Fibroblast of gingiva (primary cell): Measurements from ENCODE around the gene PIGS.
"Not testable (repeated sequence)": the region's sequence is repeated elsewhere in the genome, so short reads cannot be mapped to it uniquely, and the experiment has no call there.

Experiments
- DNase-seq: peaks from one replicate; pipeline ENCODE4 v3.0.0-alpha.2; 2011; ENCODE audit warnings: low read depth

Gene PIGS

GRCh38 chr17:28578246-28579195 is 7.2 kb upstream of the PIGS start:
- no peak for DNase-seq

- no peak for DNase-seq
These were observed 6.1 kb upstream of the PIGS start for GRCh38 chr17:28577466-28577824.

GRCh38 chr17:28576758-28577465 is 5.6 kb upstream of the PIGS start, which contains the start of gene ALDOC:
ALDOC (minus strand) TSS chr17:28576895; CDS start chr17:28575532, 1,363 bp downstream.
- DNase-seq: peak; percentile 91

GRCh38 chr17:28576016-28576415 is 4.7 kb upstream of the PIGS start:
- DNase-seq: not testable (repeated sequence)

- no peak for DNase-seq
These were observed 3.9 kb upstream of the PIGS start for GRCh38 chr17:28575126-28575795.

GRCh38 chr17:28574526-28574925 is 3.2 kb upstream of the PIGS start:
- DNase-seq: no peak

GRCh38 chr17:28573966-28574480 is 2.7 kb upstream of the PIGS start:
- DNase-seq: no peak

- DNase-seq: no peak
These were observed 2.2 kb upstream of the PIGS start for GRCh38 chr17:28573521-28573920.

GRCh38 chr17:28573040-28573380 is 1.7 kb upstream of the PIGS start:
- no peak for DNase-seq

GRCh38 chr17:28572259-28573039 is 1.1 kb upstream of the PIGS start:
- DNase-seq: no peak

GRCh38 chr17:28570716-28571360 is 486 bp downstream of the PIGS start:
- DNase-seq: no peak

GRCh38 chr17:28569446-28569845 is 1.9 kb downstream of the PIGS start:
- no peak for DNase-seq

GRCh38 chr17:28567604-28568003 is 3.7 kb downstream of the PIGS start:
- DNase-seq: no peak

- DNase-seq: peak; percentile 16
These were observed 7.8 kb downstream of the PIGS start for GRCh38 chr17:28563475-28563874.

- DNase-seq: no peak
These were observed 16.3 kb downstream of the PIGS start for GRCh38 chr17:28555022-28555421.

- no peak for DNase-seq
These were observed 16.8 kb downstream of the PIGS start for GRCh38 chr17:28554565-28554964.

- DNase-seq: no peak
These were observed 18.3 kb downstream of the PIGS start for GRCh38 chr17:28553000-28553505.

- peak; percentile 58 for DNase-seq
These were observed 18.9 kb downstream of the PIGS start, which contains the start of gene UNC119 for GRCh38 chr17:28552176-28552999. UNC119 (minus strand) TSS chr17:28552624; CDS start chr17:28552557, 67 bp downstream.

- DNase-seq: no peak
These were observed 19.7 kb downstream of the PIGS start for GRCh38 chr17:28551421-28552175.
